DMS153 treated with DMSO at 0.1 percent for 48 hours (cell line): ENCODE measurements around the gene HMGN3.

Source experiments
- DNase-seq: peaks from one replicate; lab custom pipeline; 2025; ENCODE audit not compliant: unreplicated experiment; lab: John Stamatoyannopoulos, UW

The HMGN3 gene

GRCh38 chr6:79188107-79188506, 46.4 kb downstream of the HMGN3 start:
- DNase-seq, result no peak

- no peak for DNase-seq
Observed at GRCh38 chr6:79186564-79186963, 47.9 kb downstream of the HMGN3 start.

DNA sequence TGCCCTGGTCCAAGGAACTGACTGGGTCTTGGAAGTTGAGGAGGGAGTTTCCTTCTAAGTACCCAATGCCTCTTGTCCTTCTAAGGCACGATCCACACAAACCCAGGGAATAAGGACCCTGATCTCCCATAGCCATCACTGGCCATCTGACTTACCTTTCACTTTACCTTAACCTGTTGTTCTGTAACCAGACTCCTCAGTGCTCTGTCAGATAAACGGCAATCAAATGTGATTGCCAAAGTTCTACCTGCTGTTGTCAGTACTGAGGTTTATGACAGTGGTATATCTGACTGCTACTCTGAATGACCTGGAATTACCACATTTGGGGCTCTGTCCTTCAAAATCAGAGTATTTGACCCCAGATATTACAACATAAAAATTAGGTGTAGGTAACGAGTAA, 49.8 kb downstream of the HMGN3 start:
- DNase-seq, result no peak

DNA sequence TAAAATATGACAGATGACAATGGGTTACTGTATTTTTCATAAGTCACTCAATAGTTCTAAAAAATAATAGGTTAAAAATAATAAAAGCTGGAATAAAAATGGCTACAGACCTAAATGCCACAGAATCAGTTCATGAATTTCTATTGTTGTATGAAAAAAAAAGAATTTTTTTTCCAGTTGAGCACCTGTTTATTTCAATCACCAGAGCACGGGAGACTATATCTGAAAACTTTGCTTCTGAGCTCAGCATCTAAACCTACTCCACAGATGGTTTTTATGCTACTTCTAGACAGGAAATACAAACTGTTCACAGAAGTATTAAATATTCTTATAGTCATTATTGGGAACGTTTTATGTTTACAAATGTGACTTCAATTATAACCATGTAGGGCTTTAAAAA, 50.4 kb downstream of the HMGN3 start:
- DNase-seq, result no peak

DNA sequence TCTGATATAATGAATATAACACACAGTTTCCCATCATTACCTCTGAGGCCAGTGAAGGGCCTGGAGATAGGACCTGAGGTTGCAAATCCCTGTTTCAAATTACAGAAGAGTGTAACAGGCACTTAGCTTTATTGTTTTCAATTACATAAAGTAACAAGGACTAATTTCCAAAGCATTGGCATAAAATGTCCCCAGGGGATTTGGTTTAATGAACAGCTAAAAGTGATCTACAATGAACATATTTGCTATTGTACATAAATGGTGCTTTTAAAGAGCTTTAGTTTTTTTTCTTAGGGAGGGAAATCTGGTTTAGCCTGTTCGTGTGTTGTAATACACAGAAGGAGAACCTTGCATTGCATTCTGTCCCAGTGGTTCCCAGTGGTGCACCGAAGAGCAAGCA, 54.4 kb downstream of the HMGN3 start:
- peak; percentile 43 for DNase-seq

DNA sequence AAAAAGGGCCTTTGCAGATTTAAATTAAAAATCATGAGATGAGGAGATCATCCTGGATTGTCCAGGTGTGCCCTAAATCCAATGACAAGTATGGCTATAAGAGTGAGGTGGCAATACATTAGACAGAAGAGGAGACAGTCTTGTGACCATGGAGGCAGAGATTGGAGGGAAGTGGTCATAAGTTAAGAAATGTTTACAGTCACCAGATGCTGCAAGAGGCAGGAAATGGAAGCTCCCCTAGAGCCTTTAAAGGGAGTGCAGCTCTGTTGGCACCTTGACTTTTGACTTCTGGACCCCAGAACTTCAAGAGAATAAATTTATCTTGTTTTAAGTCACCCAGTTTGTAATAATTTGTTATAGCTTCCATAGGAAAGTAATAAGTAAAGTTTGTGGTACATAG, 61.1 kb downstream of the HMGN3 start:
- no peak for DNase-seq

GRCh38 chr6:79170959-79171358, 63.5 kb downstream of the HMGN3 start:
- peak; percentile 88 for DNase-seq

GRCh38 chr6:79170431-79170830, 64.1 kb downstream of the HMGN3 start:
- DNase-seq, result no peak

DNA sequence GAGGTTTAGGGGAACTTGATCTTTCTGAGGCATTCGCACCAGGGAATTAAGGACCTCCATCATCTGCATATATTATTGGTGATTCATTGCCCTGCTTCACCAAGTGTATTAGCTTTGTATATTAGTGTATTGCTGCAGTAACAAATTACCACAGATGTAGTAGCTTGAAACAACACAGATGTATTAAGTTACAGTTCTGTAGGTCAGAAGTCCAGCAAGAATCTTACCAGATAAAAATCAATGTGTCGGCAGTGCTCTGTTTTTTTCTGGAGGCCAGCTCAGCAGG, 65.8 kb downstream of the HMGN3 start:
- DNase-seq, result no peak

DNA sequence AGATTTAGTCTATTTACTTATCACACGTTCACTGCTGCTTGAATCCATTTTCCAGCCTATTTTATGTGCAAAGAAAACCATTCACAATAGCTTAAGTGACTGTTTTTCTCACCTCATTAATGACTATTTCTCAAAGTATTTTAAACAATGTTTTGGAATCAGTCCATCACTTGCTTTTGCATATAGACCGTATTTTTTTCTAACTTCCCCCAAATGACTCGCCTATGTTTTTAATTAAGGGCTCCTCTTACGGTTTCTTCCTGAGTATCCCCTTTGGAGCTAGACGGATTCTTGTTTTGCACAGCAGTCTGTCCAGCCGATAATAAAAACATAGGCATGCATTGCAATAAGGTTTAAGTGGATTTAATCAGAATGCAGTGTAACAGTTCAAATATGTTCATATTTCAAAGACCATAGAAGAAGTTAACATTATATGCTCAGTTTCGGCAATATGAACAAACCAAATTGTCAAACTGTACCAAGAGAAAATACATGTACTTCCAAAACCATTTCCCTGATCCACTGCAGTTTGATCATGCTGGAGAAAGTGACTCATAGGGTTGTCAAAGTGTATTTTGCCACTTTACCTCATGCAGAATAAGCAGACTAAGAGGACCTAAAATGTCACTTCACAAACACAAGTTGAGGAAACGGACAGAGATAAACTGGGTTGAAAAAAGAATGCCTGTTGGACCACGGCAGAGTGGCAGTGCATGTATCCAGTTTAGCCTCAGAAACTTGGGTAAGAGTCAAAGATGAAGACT, 66.4 kb downstream of the HMGN3 start:
- no peak for DNase-seq

DNA sequence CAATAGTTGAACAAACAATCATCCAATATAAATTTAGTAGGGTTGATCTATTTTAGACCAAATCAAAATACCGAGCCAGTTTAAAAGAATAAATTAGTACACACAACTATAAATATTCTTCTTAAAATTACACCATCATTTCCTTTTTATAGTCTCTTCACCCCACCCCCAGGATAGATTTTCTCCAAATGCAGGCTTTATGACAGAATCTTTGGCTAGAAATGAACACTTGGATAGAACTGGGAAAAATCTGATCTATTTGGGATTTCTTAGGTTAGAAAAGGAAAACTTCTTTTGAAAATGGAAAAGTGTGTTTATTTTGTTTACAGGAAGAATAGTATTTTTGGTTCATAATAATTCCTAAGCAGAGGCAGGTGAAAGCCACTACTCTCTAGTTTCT, 74.6 kb downstream of the HMGN3 start:
- no peak for DNase-seq

DNA sequence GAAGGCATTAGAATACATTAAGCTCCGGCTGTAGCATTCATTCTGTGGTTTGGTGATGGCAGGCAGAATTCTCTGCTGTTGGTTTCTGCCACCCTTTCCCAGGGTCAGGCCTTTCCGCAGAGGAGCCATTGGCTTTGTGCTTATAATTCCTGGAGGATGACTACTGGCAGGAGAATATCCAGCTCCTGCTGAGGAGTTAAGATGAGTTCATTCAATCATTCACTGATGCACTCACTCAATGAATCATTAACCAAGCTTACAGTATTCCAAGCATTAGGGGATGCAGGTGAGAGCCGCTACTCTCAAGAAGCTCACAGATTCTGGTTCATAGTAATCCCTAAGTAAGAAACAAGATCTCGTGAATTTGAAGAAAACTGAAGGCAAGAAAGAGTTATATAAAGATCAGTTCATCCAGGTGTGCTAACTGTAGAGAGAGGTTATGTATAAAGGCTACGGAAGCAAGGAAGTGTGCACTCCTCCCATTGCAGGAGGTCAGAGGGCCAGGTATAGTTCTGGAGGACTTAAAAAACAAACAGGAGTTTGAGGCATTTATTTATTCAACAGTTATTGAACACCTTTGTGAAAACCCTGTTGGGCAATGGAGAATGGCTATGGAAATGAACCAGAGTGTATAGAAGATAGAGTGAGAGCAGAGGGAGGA, 75.5 kb downstream of the HMGN3 start:
- no peak for DNase-seq

DNA sequence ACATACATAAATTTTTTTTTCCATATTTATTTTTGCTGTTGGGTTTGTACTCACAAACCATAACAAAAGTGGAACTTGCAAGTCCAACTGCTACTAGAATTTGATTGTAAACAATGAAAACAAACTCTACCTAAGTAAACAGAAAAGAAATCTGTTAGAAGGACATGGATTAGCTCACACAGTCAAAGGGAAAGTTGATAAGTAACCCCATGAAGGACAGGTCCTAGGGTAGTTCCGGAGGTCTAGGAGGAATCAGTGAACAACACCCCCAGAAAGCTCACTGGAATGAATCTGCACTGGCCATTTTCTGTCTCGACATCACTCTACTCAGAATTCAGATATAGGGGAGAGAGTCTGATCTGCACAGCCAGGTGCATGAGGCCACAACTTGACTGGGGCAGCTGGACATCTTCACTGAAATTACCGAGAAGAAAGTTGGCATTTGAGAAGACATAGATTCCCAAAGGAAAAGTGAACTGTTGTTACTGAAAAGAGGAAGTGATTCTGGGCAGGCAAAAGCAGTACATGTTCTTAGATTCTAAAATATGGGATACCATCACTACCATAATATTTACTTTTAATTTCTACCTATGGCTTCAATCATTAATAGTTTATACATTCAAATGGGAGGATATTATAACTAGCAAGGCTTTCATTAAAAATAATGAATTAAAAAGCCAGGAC, 76.4 kb downstream of the HMGN3 start:
- no peak for DNase-seq

- no peak for DNase-seq
Observed at GRCh38 chr6:79152269-79152737, 82.2 kb downstream of the HMGN3 start.
